Gastrocnemius medialis (tissue), 4 donors: ENCODE measurements around the gene TTLL12. TPM values are rescaled to one million over a fixed set of nuclear protein-coding genes. Genes with fewer than 3 reads are reported as not detected.

Experiments used
- ATAC-seq, 2 donors: fragments of 150-250 bp; one replicate each; pipeline ENCODE4 v1.9.1; 2016
- DNase-seq, 2 donors: peaks; one replicate each; pipeline ENCODE4 v3.0.0-alpha.2; 2019
- H3K27ac ChIP-seq, 4 donors: fragments of 200-600 bp; sonication (generic); 1 replicate in 1 of 4; 2 replicates in 3 of 4; pipeline ENCODE4 v1.5.1; 2016 to 2018; ENCODE audit warnings: mild to moderate bottlenecking in 2 of 4, moderate library complexity in 1 of 4
- H3K27me3 ChIP-seq, 3 donors: fragments of 200-600 bp; sonication (generic) in 2 of 3; 1 replicate in 1 of 3; 2 replicates in 2 of 3; pipeline versions ENCODE4 v1.5.1 to v1.6.0; 2016 to 2019; ENCODE audit warnings: mild to moderate bottlenecking in 1 of 3, moderate library complexity in 1 of 3
- H3K36me3 ChIP-seq, 2 donors: fragments of 200-600 bp; sonication (generic) in 1 of 2; one replicate each; pipeline ENCODE4 v1.5.1; 2017 to 2018
- H3K4me1 ChIP-seq, 2 donors: fragments of 200-600 bp; sonication (generic) in 1 of 2; one replicate each; pipeline ENCODE4 v1.5.1; 2016 to 2017; ENCODE audit warnings: mild to moderate bottlenecking in 2 of 2
- H3K4me3 ChIP-seq, 4 donors: fragments of 200-600 bp; sonication (generic) in 3 of 4; 1 replicate in 1 of 4; 2 replicates in 3 of 4; pipeline ENCODE4 v1.5.1; 2016 to 2019; ENCODE audit warnings: mild to moderate bottlenecking in 2 of 4
- H3K9me3 ChIP-seq, 3 donors: fragments of 200-600 bp; sonication (generic) in 2 of 3; 1 replicate in 1 of 3; 2 replicates in 2 of 3; pipeline ENCODE4 v1.5.1; 2016 to 2019
- CTCF ChIP-seq, 5 experiments: fragments of 450-650 bp in 3 of 5; fragments of 200-600 bp in 2 of 5; sonication (generic) in 2 of 5; IDR thresholded peaks in 4 of 5; conservative IDR thresholded peaks in 1 of 5; 1 replicate in 4 of 5; 2 replicates in 1 of 5; pipeline ENCODE4 v1.5.1; 2016 to 2019; ENCODE audit warnings: antibody characterized with exemption in 5 of 5, mild to moderate bottlenecking in 3 of 5, moderate library complexity in 3 of 5
- POLR2A ChIP-seq, 2 donors: fragments of 450-650 bp; IDR thresholded peaks; one replicate each; pipeline ENCODE4 v1.6.1; 2017; ENCODE audit warnings: antibody characterized with exemption in 2 of 2, mild to moderate bottlenecking in 2 of 2, moderate library complexity in 2 of 2
- in situ Hi-C, 4 donors: fragments of 200-750 bp; cut with MboI; loops; one replicate each; pipeline versions ENCODE4 v1.15.0 to v1.8.0; 2017; ENCODE audit warnings: low sequenced_read_pairs in 4 of 4
- intact Hi-C: fragments of 100-400 bp; cut with DNase I; formaldehyde crosslinking; loops from one replicate; pipeline ENCODE4 v1.15.1; 2023; ENCODE audit warnings: low total_unique reads
- total RNA-seq, 4 donors: library from RNA; depleted of rRNA; stranded (reverse); fragments of >200 nt; gene quantifications; one replicate each; pipeline versions ENCODE4 v1.1.0 to v1.2.3, GENCODE V29; 2016

The TTLL12 gene
- total RNA-seq, 4 donors from 2014 or later = 13.7 to 41.8 (median 19.6) TPM

- H3K27me3 ChIP-seq = no peaks in the 10 kb centered on the region
- no peak for ATAC-seq
Measured at GRCh38 chr22:43126501-43127165, 60.3 kb downstream of the TTLL12 start.

GRCh38 chr22:43118953-43119458, 67.9 kb downstream of the TTLL12 start:
- no peaks in the 10 kb centered on the region for H3K36me3 ChIP-seq
- in situ Hi-C loops (no loop called here), intact Hi-C loops (no loop called here)
- no peak overlapping the region for H3K27ac ChIP-seq
- no peak for ATAC-seq
- no peak overlapping the region for H3K4me3 ChIP-seq
- H3K27me3 ChIP-seq = peaks cover 0 to 5% (median 0%) of the 10 kb centered on the region in 3 donors
- DNase-seq = no peak
- no peaks in the 10 kb centered on the region for H3K4me1 ChIP-seq
- TF ChIP-seq CTCF (IDR thresholded peaks at IDR 0.05 in 4 of 5, conservative IDR thresholded peaks at IDR 0.05 in 1 of 5) (no peak), POLR2A (IDR thresholded peaks at IDR 0.05) (no peak)
- H3K9me3 ChIP-seq = no peaks in the 10 kb centered on the region

More at GRCh38 chr22:43126501-43127165, 60.3 kb downstream of the TTLL12 start:
- Histone ChIP-seq H3K36me3 (no peaks in the 10 kb centered on the region), H3K4me3 (no peak overlapping the region), H3K4me1 (no peaks in the 10 kb centered on the region), H3K27ac (no peak overlapping the region), H3K9me3 (no peaks in the 10 kb centered on the region)
- intact Hi-C loops (no loop called here), in situ Hi-C loops (no loop called here)
- TF ChIP-seq CTCF (IDR thresholded peaks at IDR 0.05 in 4 of 5, conservative IDR thresholded peaks at IDR 0.05 in 1 of 5) (no peak), POLR2A (IDR thresholded peaks at IDR 0.05) (no peak)
- no peak for DNase-seq

GRCh38 chr22:43118024-43118849, 68.7 kb downstream of the TTLL12 start:
- in situ Hi-C loops = no loop called here
- peaks cover 0 to 13% (median 0%) of the 10 kb centered on the region in 3 donors for H3K27me3 ChIP-seq
- no peak for TF ChIP-seq POLR2A (IDR thresholded peaks at IDR 0.05)
- TF ChIP-seq CTCF (IDR thresholded peaks at IDR 0.05 in 4 of 5, conservative IDR thresholded peaks at IDR 0.05 in 1 of 5) = no peak
- intact Hi-C loops = no loop called here
- H3K4me1 ChIP-seq = no peaks in the 10 kb centered on the region
- ATAC-seq (no peak), DNase-seq (no peak)
- no peak overlapping the region for H3K4me3 ChIP-seq
- H3K9me3 ChIP-seq = no peaks in the 10 kb centered on the region
- no peak overlapping the region for H3K27ac ChIP-seq
- H3K36me3 ChIP-seq = no peaks in the 10 kb centered on the region

- no peak for TF ChIP-seq CTCF (IDR thresholded peaks at IDR 0.05 in 4 of 5, conservative IDR thresholded peaks at IDR 0.05 in 1 of 5)
- TF ChIP-seq POLR2A (IDR thresholded peaks at IDR 0.05) = no peak
- Histone ChIP-seq H3K36me3 (no peaks in the 10 kb centered on the region), H3K4me3 (no peak overlapping the region), H3K9me3 (no peaks in the 10 kb centered on the region), H3K4me1 (no peaks in the 10 kb centered on the region), H3K27me3 (peaks cover 10 to 24% (median 10%) of the 10 kb centered on the region in 3 donors), H3K27ac (no peak overlapping the region)
- DNase-seq = no peak
- intact Hi-C loops (no loop called here), in situ Hi-C loops (no loop called here)
- ATAC-seq = no peak
Measured at GRCh38 chr22:43116932-43117331, 70.0 kb downstream of the TTLL12 start.

Other genes with a start within 250 kb of the TTLL12 start
- gene PACSIN2, start 172.0 kb downstream of the TTLL12 start, total RNA-seq = 10 to 100 TPM; 37.3 to 45.9 (median 39.8) TPM
- 1 to 10 TPM; 1.3 to 2.0 (median 1.8) TPM for gene TTLL1, start 97.7 kb downstream of the TTLL12 start, total RNA-seq
- not detected for gene BIK, start 76.4 kb downstream of the TTLL12 start, total RNA-seq
- gene MCAT, start 43.7 kb downstream of the TTLL12 start, total RNA-seq = 10 to 100 TPM; 18.2 to 33.7 (median 31.1) TPM
- 100 to 1,000 TPM; 101 to 174 (median 113) TPM for gene TSPO, start 35.6 kb downstream of the TTLL12 start, total RNA-seq
- under 1 TPM; 0.20 to 0.55 (median 0.41) TPM for gene SCUBE1, start 156.2 kb upstream of the TTLL12 start, total RNA-seq
- gene MPPED1, start 224.9 kb upstream of the TTLL12 start, total RNA-seq = not detected